Non-pigmented ciliary epithelial cell (primary cell): Measurements from ENCODE around the gene CHST14.

ENCODE experiments used
- DNase-seq: peaks from one replicate; pipeline ENCODE4 v3.0.0-alpha.2; 2010; ENCODE audit warnings: low read depth

Gene CHST14

DNA sequence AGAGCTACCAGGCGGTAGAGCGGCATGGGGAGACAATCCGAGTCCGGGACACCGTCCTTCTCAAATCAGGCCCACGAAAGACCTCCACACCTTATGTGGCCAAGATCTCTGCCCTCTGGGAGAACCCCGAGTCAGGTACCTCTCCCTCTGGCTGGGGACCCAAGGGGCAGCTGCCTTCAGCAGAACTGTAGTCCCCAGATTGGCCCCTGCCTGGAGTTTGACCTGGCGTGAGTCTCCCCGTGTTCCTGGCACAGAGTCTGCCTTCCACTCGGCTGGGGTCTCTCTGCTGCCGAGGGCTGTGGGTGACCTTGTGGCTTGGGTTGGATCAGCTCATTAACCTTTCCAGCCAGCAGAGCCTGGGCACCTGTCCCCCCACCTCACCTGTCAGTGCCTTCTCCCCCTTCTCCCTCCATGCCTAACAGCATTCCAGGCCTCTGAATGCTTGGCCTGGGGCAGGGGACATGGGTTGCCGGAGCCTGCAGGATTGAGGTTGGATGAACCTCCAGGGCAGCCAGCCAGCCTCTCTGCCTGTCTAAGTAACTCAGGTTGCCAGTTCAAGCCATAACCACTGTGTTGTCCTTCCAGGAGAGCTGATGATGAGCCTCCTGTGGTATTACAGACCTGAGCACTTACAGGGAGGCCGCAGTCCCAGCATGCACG, 6.8 kb upstream of the CHST14 start:
- DNase-seq: no peak

DNA sequence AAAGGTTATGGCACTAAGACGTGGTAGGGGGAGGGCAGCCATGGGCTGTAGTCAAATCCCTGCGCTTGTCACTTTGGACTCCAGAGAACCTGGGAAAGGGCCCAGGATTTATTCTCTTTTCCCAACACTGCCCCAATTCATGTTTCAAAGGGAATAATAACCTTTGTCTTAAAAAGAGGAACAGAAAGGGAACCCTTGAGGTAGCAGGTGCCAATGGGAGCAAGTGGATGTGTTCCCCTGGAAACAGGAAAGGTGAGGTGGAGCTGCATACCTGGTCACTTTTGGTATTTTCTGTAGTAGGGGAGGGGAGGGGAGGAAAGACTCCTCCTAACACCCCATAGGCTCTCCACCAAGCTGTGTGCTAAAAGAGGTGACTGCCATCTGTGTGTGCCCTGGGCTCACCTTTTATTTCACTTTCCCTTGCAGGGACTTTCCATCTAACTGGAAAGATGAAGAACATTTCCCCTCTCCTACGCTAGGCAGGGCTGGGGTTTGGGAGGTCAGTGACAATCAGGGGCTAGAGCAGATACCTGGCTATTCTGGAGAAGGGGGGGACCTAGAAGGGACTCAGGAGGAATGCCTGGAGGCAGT, 6.1 kb upstream of the CHST14 start:
- no peak for DNase-seq

DNA sequence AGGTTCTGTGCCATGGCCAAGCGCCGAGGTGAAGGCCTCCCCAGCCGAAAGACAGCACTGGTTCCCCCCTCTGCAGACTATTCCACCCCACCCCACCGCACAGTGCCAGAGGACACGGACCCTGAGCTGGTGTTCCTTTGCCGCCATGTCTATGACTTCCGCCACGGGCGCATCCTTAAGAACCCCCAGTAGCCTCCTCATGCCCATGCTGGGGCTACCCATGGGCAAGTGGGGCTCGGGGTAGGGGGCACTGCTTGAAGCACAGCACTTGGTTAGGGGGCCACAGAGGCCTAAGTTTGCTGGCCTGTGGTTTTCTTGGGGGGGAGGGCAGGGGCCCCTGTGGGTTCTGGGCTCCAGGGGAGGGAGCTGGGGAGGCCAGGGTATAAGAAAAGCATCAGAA, 4.8 kb upstream of the CHST14 start:
- DNase-seq: no peak

DNA sequence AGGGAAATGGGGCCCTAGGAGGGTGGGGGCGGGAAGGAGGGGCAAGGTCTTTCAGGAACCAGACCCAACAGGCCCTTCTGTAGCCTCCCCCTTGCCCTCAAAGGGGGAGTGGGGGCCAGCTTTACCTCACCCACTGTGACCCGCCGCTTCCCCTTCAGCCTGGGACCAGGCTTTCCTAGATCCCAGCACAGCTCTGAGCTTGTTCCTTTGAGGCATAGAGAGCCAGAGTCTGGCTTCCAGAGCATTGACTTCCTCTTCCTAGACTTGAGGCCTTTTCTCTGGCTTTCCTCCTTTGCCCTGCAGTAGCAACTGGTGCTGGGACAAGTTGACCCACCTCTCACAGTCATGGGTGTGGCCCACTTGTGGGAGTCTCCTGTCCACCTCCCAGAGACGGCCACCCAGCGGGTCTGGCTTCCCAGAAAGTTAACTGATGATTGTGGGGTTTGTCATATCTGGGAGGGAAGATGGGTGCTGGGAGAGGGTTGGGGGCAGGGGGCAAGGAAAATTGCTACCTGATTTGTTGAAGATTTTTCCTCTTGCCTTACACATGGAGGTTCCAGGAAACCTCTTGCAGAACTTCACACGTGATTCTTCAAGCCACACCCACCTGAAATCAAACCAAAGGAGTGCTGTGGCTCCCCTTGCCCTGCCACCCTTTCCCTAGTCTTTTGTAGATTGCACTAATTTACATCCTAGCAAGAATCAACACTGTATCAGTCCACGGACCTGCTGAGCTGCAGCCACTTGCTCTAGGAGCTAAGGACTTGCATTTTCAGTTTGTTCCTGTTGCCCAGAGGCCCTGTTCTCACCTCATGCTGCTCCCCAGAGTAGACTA, 4.1 kb upstream of the CHST14 start:
- DNase-seq: no peak

DNA sequence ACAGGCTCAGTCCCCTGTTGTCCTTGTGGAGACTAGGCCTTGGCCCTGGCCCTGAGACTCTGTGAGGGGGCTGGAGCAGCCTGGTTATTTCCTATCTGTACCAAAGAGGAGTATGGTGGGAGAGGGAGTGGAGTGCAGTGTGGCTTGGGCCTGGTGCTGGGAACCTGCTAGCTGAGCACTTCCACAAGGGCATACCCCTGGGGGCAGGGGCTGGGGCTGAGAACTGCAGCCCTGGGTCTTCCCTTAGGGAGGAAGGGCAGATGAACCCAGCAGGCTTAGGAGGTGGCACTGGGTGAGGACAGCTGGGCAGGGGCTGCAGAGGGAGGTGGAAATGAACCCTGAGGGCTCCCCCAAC, 3.5 kb upstream of the CHST14 start:
- no peak for DNase-seq

DNA sequence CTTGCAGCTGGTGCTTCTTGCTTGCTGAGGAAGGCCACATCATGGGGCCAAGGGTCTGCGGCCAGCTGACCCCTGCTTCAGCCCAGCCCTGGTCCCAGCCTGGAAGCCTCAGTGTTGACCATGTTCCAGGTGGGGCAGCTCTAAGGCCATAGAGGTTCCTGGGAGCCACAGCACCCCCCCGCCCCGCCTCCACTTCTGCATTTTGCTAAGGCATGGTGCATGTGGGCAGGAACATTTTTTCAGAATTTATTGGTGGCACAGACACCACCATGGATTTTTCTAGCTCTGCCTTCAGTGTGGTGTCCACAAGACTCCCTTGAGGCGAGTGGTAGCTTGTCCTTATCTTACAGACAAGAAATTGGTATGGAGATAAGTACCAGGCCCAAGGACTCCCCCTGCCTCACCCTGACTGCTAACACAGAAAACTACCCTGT, 1.9 kb upstream of the CHST14 start:
- DNase-seq: no peak

DNA sequence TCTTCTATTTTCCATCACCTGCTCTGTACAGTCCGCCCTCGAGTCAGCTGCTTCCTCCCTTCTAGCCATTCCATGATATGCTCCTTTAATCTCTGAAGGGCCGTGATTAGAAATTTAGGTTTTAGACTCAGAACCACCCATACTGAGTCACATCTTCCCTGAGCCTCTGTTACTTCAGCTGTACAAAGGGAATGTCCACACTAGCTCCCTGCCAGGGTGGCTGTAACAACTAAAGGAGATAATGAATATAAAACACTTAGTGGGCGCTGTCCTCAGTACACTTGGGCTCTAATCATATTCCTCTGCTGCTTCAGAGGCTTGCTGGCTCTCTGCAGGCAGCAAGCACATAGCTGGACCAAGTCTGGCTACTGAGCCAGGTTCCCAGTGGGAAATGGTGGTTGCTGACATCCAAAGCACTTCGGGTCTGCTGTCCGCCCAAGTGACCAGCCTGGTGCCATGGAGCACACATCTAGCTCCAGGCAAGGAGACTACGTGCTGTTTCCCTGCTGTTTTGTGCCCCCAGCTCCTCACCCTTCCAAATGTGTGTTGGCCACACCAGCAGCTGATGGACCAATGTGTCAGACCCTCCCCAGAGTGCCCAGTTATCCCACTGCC, 901 bp upstream of the CHST14 start:
- DNase-seq: no peak

DNA sequence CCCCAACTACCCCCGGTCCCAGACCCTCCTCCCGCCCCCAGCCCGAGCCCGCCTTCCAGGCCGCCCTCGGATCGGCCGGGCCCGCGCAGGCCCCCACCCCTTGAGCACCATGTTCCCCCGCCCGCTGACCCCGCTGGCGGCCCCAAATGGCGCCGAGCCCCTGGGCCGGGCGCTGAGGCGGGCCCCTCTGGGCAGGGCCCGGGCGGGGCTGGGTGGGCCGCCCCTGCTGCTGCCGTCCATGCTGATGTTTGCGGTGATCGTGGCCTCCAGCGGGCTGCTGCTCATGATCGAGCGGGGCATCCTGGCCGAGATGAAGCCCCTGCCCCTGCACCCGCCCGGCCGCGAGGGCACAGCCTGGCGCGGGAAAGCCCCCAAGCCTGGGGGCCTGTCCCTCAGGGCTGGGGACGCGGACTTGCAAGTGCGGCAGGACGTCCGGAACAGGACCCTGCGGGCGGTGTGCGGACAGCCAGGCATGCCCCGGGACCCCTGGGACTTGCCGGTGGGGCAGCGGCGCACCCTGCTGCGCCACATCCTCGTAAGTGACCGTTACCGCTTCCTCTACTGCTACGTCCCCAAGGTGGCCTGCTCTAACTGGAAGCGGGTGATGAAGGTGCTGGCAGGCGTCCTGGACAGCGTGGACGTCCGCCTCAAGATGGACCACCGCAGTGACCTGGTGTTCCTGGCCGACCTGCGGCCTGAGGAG, 472 bp downstream of the CHST14 start:
- DNase-seq: no peak

DNA sequence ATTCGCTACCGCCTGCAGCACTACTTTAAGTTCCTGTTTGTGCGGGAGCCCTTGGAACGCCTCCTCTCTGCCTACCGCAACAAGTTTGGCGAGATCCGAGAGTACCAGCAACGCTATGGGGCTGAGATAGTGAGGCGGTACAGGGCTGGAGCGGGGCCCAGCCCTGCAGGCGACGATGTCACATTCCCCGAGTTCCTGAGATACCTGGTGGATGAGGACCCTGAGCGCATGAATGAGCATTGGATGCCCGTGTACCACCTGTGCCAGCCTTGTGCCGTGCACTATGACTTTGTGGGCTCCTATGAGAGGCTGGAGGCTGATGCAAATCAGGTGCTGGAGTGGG, 995 bp downstream of the CHST14 start:
- DNase-seq: no peak

DNA sequence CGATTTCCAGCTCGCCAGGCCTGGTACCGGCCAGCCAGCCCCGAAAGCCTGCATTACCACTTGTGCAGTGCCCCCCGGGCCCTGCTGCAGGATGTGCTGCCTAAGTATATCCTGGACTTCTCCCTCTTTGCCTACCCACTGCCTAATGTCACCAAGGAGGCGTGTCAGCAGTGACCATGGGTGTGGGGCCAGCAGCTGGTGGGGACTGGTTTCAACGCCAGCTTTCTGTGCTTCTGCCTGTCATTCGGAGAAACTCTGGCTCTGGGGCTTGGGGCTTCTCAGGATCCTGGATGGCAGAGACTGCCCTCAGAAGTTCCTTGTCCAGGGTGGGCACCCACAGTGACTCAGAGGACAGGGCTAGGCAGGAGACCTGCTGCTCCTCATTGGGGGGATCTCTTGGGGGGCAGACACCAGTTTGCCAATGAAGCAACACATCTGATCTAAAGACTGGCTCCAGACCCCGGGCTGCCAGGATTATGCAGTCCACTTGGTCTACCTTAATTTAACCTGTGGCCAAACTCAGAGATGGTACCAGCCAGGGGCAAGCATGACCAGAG, 1.5 kb downstream of the CHST14 start:
- DNase-seq: no peak

DNA sequence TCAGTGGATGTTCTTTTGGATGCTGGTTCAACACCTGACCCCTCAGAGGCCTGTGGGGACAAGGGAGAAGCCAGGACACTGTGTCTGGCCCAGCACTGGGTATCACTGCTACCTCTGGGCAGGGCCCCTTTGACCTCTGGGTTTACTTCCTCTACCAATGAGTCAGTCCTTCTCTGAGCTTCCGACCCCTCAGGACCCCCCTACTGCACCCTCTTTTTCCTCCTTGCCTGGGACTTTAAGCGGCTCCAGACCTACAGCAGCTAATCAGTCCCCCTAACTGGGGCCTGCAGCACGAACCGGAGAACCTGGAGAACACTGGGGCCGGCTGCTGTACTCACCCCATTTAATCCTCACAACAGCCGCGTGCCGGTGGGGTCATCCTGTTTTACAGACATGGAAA, 3.8 kb downstream of the CHST14 start:
- DNase-seq: no peak

DNA sequence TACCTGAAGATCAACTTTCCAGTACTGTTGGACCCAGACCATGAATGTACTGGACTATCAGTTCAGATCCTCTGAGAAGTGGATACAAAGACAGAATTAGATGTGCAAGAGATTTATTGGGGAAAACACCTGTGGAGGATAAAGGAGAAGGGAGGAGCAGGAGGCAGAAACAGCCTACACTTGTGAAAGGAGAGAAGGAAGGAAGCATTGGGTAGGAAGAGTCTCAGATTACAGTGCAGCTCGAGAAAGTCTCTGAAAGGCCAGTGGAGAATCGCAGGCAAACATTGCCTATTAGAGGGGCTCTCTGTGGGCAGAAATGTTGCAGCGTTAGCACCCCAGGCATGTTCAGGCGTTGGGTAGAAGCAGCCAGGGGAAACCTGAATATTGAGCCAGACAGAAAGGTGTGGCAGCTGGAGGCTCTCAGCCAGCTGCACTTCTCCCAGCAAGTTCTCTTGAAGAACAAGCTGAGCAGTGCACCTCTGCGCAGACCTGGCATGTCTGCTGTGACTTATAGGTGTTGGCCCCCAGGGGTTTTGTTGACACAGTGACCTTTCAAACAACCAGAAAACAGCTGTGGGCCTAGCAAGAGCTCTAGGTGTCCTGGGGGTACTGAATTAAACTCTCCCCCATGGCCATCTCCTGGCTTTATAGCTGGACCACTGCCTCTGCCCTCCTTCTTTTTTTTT, 7.0 kb downstream of the CHST14 start:
- no peak for DNase-seq

DNA sequence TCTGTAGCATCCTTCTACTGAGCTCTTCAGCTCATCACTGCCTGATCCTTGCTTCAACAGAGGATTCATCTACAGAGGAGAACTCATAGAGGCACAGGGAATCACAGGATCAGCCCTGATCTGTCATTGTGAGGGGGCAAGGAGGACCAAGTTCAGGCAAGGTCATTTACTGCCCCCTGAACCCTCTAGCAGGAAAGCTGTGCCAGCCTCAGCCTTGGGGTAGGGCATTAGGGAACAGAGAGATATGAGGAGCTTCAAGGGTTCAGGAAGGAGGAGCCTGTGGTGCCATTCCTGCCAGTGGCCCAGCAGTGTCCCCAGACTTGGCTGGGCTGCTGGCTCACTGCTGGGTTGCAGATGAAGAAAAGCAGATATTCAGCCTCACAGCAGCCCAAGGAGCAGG, 8.2 kb downstream of the CHST14 start:
- no peak for DNase-seq

DNA sequence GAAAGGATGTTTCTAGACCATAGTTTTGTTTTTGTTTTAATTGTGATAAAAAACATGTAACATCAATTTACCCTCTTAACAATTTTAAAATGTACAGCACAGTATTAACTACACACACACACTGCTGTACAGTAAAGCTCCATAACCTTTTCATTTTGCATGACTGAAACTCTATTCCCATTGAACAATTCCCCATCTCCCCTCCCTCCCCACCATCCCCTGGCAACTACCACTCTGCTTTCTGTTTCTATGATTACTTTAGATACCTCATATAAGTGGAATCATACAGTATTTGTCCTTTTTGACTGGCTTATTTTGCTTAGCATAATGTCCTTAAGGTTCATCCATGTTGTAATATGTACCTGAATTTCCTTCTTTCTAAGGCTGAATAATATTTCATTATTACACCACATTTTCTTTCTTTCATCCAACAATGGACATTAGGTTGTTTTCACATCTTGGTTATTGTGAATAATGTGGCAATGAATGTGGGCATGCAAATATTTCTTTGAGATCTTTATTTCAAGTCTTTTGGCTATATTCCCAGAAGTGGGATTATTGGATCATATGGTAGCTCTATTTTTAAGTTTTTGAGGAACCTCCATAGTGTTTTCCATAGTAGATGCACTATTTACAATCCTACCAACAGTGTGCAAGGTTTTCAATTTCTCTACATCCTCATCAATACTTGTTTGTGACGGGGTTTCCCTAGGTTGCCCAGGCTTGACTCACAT, 10.7 kb downstream of the CHST14 start:
- no peak for DNase-seq

DNA sequence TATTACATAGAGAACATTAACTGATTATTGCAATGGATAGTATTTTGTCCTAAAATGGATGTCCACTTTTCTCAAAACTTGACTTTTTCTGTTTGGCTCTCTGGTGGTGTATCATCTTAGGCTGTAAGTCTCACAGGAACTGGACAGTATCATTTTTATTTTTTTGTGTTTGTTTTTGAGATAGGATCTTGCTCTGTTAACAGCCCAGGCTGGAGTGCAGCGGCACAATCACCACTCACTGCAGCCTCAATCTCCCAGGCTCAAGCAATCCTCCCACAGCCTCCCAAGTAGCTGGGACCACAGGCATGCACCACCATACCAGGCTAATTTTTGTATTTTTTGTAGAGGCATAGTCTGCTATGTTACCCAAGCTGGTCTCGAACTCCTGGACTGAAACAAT, 13.1 kb downstream of the CHST14 start:
- no peak for DNase-seq

DNA sequence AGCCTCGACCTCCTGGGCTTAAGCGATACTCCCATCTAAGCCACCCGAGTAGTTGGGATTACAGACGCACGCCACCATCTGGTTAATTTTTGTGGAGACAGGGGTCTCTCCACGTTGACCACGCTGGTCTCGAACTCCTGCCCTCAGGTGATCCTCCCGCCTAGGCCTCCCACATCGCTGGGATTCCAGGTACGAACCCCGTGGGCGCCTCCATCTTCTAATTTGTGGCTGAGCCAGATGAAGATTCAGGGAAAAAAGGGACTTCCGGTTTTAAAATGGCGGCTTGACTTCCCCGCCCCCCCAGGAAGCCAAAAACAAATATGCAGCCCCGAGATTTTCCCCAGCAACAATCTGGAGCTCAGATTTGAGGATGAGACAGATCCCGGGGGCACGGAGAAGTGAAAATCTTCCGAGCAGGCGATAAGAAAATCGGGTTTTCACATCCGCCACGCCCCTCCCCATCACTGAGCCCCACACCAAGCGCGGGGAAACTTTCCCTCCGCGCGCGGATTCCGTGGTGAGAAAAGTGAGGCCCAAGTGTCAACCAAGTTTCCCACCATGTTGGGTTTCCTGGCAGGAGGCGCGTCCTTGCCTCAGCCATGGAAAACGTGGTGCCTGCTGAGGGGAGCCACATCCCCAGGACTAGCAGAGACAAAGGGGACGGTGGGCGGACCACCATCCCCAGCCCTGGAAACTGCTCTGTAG, 15.4 kb downstream of the CHST14 start:
- DNase-seq: no peak

DNA sequence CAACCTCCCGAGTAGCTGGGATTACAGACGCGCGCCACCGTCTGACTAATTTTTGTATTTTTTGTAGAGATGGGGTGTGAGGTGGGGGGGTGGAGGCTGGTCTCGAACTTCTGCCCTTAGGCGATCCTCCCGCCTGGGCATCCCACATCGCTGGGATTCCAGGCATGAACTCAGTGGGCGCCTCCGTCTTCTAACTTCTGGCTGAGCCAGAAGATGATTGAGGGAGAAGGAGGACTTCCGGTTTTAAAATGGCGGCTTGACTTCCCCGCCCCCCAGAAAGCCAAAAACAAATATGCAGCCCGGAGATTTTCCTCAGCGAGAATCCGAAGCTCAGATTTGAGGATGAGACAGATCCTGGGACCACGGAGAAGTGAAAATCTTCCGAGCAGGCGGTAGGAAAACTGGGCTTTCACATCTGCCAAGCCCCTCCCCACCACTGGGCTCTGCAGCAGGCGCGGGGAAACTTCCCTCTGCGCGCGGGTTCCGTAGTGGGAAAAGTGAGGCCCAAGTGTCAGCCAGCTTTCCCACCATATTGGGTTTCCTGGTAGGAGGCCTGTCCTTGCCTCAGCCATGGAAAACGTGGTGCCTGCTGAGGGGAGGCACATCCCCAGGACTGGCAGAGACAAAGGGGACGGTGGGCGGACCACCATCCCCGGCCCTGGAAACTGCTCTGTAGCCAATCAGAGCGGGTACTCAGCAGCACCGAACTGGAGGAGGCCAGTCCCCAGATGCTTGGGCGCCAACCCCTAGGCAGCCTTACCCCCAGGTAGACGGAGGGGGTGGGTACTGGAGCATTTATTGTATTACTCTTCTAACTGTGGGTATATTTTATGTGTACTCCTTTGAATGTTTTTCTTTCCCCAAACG, 17.3 kb downstream of the CHST14 start:
- no peak for DNase-seq

DNA sequence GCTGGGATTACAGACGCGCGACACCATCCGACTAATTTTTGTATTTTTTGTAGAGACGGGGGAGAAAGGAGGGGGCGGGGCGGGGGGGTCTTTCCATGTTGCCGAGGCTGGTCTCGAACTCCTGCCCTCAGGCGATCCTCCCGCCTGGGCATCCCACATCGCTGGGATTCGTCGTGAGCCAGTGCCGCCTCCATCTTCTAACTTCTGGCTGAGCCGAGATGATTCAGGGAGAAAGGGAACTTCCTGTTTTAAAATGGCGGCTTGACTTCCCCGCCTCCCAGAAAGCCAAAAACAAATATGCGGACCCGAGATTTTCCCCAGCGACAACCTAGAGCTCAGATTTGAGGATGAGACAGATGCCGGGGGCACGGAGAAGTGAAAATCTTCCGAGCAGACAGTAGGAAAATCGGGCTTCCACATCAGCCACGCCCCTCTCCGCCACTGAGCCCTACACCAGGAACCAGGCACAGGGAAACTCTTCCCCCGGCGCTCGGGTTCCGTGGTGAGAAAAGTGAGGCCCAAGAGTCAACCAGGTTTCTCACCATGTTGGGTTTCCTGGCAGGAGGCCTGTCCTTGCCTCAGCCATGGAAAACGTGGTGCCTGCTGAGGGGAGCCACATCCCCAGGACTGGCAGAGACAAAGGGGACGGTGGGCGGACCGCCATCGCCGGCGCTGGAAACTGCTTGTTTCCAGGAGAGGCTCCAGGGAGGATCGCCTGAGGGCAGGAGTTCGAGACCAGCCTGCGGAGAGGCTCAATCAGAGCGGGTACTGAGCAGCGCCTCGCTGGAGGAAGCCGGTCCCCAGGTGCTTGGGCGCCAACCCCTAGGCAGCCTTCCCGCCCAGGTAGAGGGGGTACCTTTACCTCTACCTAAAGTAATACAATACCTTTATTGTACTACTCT, 18.7 kb downstream of the CHST14 start:
- no peak for DNase-seq
